GM19035 (cell line): ENCODE results near the gene ADIG.

Experiments used
- ATAC-seq: cut with Tn5 transposase; IDR thresholded peaks from one replicate; pipeline ENCODE4 v1.9.1; 2021; ENCODE audit not compliant: unreplicated experiment

Gene ADIG

GRCh38 chr20:38601216-38602184 is 20.5 kb downstream of the ADIG start, which contains the start of gene ARHGAP40:
TSS of gene ARHGAP40 (plus strand) at chr20:38601809.
- ATAC-seq: no peak

- no peak for ATAC-seq
Observed at GRCh38 chr20:38602185-38602581, 21.2 kb downstream of the ADIG start.

GRCh38 chr20:38603286-38603685 is 22.3 kb downstream of the ADIG start:
- ATAC-seq: no peak

- no peak for ATAC-seq
Observed at GRCh38 chr20:38604873-38605303, 23.9 kb downstream of the ADIG start.

GRCh38 chr20:38607351-38607750 is 26.4 kb downstream of the ADIG start:
- ATAC-seq: no peak

GRCh38 chr20:38608188-38608587 is 27.2 kb downstream of the ADIG start:
- ATAC-seq: no peak

GRCh38 chr20:38609815-38610214 is 28.8 kb downstream of the ADIG start:
- ATAC-seq: no peak

- no peak for ATAC-seq
Observed at GRCh38 chr20:38610521-38610920, 29.5 kb downstream of the ADIG start.

GRCh38 chr20:38612751-38613515 is 31.9 kb downstream of the ADIG start:
- no peak for ATAC-seq

- no peak for ATAC-seq
Observed at GRCh38 chr20:38615283-38615682, 34.3 kb downstream of the ADIG start.

- ATAC-seq: no peak
Observed at GRCh38 chr20:38616457-38616856, 35.5 kb downstream of the ADIG start.

GRCh38 chr20:38617011-38617829 is 36.2 kb downstream of the ADIG start:
- ATAC-seq: no peak

GRCh38 chr20:38617830-38618196 is 36.8 kb downstream of the ADIG start:
- no peak for ATAC-seq

- ATAC-seq: no peak
Observed at GRCh38 chr20:38620441-38620840, 39.4 kb downstream of the ADIG start.

- ATAC-seq: no peak
Observed at GRCh38 chr20:38623061-38623460, 42.1 kb downstream of the ADIG start.

- ATAC-seq: no peak
Observed at GRCh38 chr20:38624084-38624483, 43.1 kb downstream of the ADIG start.

GRCh38 chr20:38625896-38626295 is 44.9 kb downstream of the ADIG start:
- ATAC-seq: no peak

GRCh38 chr20:38626921-38627659 is 46.1 kb downstream of the ADIG start:
- no peak for ATAC-seq

GRCh38 chr20:38628580-38629470 is 47.8 kb downstream of the ADIG start:
- no peak for ATAC-seq
